NCI-H1092 treated with DMSO at 0.1 percent for 48 hours (cell line): ENCODE measurements around the gene BBS10.
"Not testable (repeated sequence)": the region's sequence is repeated elsewhere in the genome, so short reads cannot be mapped to it uniquely, and the experiment has no call there.

ENCODE experiments used
- DNase-seq: peaks from one replicate; lab custom pipeline; 2025; lab: John Stamatoyannopoulos, UW

Gene BBS10

GRCh38 chr12:76329606-76330005 lies 18.6 kb downstream of the BBS10 start:
- no peak for DNase-seq

GRCh38 chr12:76329159-76329558 lies 19.1 kb downstream of the BBS10 start:
- DNase-seq: no peak

- DNase-seq: not testable (repeated sequence)
These were observed 28.5 kb downstream of the BBS10 start for GRCh38 chr12:76319595-76320319.

- DNase-seq: no peak
These were observed 29.2 kb downstream of the BBS10 start for GRCh38 chr12:76318773-76319594.

GRCh38 chr12:76317976-76318375 lies 30.2 kb downstream of the BBS10 start:
- no peak for DNase-seq

- DNase-seq: no peak
These were observed 31.7 kb downstream of the BBS10 start for GRCh38 chr12:76316468-76316867.

- DNase-seq: no peak
These were observed 34.9 kb downstream of the BBS10 start for GRCh38 chr12:76313299-76313698.

- no peak for DNase-seq
These were observed 35.9 kb downstream of the BBS10 start for GRCh38 chr12:76312315-76312714.

- no peak for DNase-seq
These were observed 36.4 kb downstream of the BBS10 start for GRCh38 chr12:76311796-76312195.

GRCh38 chr12:76310110-76310509 lies 38.1 kb downstream of the BBS10 start:
- no peak for DNase-seq

GRCh38 chr12:76308866-76309265 lies 39.3 kb downstream of the BBS10 start:
- DNase-seq: no peak

- DNase-seq: no peak
These were observed 41.1 kb downstream of the BBS10 start for GRCh38 chr12:76307083-76307482.

- DNase-seq: no peak
These were observed 44.2 kb downstream of the BBS10 start for GRCh38 chr12:76303989-76304460.

GRCh38 chr12:76303365-76303764 lies 44.9 kb downstream of the BBS10 start:
- no peak for DNase-seq

- DNase-seq: no peak
These were observed 47.9 kb downstream of the BBS10 start for GRCh38 chr12:76300297-76300665.

GRCh38 chr12:76299536-76300296 lies 48.5 kb downstream of the BBS10 start:
- DNase-seq: no peak
